Activated T-cell treated with anti-CD3 and anti-CD28 coated beads, Interleukin-2, amount 50 U/mL, for 1 hour (primary cell): ENCODE data around the gene MSANTD3.
"Not testable (repeated sequence)": the region's sequence is repeated elsewhere in the genome, so short reads cannot be mapped to it uniquely, and the experiment has no call there.

Experiments
- DNase-seq: peaks from one replicate; pipeline ENCODE4 v3.0.0-alpha.2; 2020

Gene MSANTD3, protein sequence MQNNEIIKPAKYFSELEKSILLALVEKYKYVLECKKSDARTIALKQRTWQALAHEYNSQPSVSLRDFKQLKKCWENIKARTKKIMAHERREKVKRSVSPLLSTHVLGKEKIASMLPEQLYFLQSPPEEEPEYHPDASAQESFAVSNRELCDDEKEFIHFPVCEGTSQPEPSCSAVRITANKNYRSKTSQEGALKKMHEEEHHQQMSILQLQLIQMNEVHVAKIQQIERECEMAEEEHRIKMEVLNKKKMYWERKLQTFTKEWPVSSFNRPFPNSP

DNA sequence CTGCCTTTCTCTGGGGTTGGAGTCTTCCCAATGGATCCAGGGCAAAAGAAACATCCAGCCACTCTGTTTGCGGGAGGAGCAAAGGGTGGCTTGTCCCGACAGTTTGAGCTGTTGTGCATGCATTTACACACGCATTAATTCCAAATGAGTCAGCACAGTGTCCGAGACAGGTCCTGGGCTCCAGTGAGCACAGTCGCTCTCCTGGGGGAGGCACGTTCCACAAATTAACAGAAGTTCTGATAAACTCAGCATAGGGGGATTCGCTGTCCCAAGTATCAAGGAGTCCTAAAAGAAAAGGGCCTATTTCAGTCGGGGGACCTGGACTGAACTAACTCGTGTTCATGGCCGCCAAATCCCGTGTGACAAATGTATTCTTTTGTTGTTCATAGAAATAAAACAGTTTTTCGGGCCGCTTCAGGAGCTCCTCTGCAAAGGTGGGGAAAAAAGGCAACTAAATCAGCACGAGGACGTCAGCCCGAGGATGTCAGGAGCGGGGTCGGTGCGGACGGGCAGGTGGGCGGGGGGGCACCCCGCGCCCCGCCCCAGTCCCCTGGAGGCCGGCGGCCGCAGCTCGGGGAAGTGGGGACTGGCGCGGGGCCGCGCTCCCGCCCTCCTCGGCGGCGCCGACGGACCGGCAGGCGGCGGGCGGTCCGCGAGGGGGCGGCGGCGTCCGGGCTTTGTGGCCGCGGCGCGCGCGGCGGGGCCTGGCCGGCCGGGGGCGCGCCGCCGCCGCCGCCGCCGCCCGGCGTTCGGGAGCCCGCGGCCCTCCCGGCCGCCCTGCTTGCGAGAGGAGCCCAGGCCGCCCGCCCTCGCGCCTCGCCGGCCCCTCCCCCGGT lies at the start of gene MSANTD3:
MSANTD3 (plus strand) TSS at position 614 of the 836 bp plus-strand sequence. CDS start 14,796 bp downstream, outside the sequence.
- peak; percentile 69 for DNase-seq

DNA sequence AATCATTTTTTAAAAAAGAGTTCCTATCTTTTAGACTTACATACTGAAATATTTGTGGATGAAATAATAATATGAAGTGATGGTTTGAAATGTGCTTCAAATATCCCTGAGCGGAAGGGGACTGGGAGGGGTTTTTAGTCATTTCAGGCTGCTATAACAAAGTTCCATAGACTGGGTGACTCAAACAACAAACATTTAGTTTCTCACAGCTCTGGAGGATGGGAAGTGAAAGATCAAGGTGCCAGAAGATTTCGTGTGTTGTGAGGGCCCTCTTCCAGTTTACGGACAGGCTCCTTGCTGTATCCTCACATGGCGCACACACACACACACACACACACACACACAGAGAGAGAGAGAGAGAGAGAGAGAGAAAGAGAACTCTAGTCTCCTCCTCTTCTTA lies 47.1 kb upstream of the MSANTD3 start:
- no peak for DNase-seq

DNA sequence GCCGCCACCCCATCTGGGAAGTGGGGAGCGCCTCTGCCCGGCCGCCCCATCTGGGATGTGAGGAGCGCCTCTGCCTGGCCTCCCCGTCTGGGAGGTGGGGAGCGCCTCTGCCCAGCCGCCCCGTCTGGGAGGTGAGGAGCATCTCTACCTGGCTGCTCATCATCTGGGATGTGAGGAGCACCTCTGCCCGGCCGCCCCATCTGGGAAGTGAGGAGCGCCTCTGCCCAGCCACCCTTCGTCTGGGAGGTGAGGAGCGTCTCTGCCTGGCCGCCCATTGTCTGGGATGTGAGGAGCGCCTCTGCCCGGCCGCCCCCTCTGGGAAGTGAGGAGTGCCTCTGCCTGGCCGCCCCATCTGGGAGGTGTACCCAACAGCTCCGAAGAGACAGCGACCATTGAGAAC lies 34.0 kb upstream of the MSANTD3 start:
- DNase-seq: not testable (repeated sequence)

DNA sequence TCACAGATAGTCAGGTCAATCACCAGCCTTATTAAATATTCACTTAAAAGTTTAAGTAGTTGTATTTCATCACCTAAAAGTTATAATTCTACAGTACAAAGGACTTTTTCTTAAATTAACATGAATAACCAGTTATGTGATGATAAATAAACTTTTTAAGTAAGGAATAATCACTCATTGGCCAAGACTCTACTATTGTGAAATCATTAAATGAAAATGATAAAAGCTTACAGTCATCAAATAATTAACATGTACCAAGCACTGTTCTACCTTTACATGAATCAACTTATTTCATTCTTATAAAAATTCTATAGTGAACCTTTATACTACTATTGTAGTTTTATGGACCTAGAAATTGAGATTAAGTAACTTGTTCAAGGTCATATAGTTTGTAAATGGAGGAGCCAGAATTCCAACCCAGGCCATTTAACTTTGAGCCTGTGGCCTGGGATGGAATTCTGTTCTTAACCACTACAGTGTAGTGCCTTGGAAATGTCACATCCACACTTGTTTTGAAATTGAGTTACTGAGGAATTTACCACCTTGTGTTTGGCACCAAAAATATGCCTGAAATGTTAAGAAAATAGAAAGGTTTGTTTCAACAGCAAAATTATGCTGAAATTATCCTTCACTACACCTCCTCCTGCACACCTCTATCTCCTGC lies 32.8 kb upstream of the MSANTD3 start:
- DNase-seq: no peak

DNA sequence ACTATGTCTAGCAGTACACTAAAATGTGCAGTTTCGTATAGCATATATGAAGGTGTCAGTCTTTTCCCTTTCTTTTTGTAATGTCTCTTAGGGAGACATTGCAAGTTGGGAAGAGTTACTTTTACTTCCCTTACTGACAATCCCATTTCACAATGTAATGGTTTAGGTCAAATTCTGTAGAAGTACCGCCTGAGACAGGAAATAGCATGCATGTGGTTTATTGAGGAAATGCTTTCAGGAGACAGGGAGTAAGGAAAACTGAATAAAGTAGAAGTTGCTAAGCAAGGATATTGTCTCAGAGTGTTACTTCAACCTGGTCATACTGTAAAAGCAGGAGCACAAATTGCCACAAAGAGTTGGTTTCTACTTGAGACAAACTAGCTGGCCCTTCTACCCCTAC lies 32.1 kb upstream of the MSANTD3 start:
- DNase-seq: no peak

DNA sequence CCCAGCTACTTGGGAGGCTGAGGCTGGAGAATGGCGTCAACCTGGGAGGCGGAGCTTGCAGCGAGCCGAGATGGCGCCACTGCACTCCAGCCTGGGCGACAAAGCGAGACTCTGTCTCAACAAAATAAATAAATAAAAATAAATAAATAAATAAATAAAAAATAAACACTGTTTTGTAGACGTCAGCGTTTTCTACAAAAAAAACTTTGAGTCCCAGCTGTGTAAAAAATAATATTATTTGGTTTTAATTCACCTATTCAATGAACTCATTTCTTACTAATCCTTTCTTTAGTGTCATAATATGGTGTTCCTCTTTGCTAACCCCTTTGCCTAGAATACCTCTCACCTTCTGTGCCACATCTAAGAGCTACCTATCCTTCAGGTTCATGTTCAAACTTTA lies 30.2 kb upstream of the MSANTD3 start:
- DNase-seq: no peak

DNA sequence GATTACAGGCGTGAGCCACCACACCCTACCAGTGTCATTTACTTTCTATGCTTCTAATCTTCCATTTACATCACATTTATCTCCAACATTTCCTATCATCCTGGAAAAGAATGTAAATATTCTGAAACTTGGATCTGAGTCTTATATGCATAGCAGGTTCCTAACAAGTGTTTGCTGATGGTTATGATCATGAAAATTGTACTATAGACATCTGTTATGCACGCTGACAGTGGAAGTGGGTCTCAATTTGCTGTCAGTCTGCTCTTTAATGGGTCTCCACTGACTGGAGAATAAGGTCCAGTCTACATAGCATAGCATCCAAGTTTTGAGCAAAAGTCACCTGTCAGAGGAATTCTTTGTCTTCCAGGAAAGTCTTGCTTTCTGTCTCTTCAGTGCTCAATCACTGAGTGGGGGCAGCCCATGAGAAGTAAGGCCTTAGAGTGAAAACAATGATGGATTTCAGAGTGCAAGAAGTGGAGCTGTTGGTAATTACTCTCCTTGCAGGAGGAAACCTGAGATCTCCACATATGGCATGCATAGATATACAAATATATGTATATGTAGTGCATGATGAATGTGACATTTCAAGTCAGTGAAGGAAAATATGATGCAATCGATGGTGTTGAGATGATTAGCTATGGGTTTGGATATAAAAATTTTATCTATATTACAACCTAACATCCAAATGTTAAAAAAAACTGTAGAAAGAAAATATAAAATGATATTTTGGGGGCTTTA lies 29.2 kb upstream of the MSANTD3 start:
- DNase-seq: no peak

DNA sequence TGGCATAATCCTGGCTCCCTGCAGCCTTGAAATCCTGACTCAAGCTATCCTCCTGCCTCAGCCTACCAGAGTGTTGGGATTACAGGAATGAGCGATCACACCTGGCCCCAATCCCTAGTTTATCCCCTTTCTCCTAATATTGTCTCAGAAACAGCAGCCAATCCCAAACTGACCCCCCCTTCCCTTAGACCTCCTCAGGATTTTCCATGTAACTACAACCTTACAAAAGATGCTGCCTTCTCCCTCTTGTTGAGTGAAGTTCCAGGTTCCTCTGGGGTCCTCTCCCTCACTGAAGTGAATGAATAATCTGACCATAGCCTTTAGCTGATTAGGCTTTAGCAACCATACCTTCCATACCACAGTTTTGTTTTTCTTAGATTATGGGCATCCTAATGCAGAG lies 25.9 kb upstream of the MSANTD3 start:
- DNase-seq: no peak

DNA sequence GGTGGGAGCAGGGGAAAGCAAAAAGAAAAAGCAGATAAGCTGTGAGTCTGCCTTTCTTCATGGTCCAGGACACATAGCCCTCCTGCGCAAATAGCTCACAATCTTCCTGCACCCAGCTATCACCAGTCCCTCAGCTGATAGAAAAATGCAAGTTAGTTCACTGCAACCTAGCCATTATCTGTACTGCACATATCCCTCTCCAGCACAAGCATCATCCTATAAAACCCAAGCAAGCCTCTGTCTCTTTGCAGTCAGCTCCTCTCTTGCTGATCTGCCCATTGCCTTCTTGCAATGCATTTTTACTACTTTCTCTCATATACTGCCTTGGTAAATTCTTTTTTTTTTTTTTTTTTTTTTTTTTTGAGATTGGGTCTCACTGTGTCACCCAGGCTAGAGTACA lies 20.0 kb upstream of the MSANTD3 start:
- DNase-seq: no peak

DNA sequence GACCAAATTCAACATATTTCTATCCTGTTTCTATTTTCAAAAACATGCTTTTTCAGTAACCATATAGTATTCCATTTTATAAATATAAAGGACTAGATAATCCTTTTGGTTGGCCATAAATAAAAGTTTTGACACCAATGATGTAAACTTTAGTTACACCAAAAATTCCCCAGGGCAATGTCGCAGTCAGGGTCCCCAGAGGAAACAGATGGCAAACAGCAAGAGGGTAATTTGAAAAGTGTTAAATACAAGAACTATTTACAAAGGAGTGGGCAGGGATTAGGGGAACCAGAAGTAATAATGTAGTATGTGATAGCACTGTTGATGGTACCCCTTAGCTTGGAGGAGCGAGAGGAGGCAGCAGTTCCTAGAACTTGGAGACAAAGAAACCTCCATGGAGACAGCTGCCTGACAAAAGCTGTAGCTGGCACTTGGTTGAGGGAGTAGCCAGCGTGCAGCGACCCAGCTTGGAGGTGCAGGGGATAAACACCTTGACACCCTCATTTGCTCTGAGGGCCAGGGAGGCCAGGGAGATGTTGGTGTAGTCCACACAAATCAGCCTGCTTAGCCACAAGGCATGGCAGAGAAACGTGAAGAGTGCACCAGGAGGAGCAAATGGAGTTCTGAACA lies 18.3 kb upstream of the MSANTD3 start:
- no peak for DNase-seq

DNA sequence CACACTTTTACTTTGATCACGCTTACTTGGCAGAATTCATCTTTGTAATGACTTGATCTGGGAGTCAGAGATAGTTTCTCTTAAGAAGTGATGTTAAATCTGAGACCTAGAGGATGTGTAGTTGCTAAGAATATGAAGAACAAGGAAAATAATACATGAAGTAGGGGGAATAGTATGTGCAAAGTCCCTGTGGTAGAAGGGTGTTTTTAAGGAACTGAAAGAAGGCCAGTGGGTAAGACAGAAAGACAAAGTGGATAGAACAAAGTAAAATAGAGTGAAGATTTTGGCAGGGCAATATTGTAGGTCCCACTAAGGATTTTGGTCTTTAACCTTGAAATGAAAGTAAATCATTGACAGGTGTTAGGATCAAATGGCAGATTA lies 17.8 kb upstream of the MSANTD3 start:
- no peak for DNase-seq

DNA sequence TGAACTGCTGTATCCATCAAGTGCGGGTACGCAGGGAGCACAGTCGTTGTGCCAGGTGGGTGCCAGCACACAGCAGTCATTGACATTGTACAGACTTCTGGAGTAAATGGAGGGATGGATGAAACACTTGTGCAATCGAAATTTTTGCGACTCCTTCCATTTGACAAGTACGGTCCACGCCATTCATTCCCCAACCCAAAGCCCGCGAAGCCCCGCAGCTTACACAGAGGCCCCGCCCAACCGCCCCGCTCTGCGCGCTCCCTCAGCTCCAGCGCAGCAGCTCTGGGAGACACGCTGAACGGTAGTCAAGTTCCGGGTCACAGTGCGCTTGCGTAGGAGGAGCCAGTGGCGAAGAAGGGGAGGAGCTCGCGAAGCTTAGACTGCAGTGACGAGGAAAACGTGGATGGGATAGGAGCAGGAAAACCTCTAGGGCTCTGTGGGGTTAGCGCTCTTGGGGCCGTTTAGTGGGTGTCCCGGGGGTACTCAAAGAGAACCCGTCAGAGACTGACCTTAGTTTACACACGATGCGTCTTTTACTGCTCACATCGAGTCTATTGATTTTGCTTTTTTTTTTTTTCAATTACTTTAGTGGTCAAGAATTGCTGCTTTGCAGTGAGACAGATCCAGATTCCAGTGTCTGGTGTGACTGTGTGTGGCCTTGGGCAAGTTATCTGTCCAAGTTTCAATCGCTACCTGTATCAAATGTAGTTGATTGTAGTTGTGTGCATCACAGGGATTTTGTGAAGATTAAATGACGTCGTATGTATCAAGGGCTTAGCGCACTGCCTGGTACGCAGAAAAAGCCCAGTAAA lies 15.3 kb upstream of the MSANTD3 start:
- peak; percentile 81 for DNase-seq

DNA sequence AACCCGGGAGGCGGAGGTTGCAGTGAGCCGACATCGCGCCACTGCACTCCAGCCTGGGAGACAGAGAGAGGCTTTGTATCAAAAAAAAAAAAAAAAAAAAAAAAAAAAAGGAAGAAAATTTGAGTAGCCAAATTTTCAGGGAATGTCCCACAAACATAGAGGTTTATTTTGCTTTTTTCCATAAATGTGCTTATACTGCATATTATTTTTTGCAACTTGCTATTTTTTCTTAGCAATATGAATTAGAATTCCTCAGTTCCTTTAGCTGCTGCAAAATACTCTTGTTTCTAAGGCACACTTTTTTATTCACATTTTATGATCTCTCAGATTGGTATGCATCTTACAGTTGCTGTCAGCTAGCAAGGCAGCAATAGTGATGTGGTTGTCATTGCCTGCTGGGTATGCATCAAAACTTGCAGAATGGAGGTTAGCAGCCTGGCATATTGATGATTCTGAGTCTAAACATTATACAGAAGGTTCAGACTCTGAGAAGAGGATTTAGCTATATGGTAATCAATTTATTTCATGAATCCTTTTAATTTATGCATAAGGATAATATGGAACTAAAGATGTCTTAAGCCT lies 13.0 kb upstream of the MSANTD3 start:
- DNase-seq: no peak

DNA sequence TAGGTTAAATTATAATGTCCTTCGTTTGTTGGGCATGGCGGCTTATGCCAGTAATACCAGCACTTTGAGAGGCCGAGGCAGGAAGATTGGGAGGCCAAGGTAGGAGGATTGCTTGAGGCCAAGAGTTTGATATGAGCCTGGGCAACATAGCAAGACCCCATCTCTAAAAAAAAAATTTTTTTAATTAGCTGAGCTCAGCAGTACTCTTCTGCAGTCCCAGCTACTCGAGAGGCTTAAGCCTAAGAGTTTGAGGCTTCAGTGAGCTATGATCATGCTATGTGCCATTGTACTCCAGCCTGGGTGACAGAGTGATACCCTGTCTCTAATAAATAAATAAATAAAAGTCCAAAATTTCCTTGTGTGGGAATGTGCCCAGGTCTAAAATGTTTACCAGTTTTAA lies 9.1 kb upstream of the MSANTD3 start:
- no peak for DNase-seq

DNA sequence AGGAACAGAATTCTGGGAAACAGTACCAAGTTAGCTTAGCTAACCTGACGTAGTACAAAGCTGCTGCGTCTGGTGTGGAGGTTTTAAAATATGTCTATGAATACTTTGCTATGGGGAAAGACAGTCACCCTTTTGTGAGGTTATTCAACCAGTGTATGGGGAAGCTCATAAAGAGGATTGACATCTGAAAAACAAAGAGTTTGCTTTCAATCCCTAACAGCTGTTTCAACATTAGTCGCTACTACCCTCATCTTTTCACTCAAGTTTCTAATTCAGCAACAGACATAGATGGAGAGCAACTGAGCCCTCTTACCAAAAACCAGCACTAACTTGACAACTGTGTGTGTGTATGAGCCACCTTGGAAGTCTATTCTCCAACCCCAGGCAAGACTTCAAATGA lies 7.8 kb upstream of the MSANTD3 start:
- no peak for DNase-seq

DNA sequence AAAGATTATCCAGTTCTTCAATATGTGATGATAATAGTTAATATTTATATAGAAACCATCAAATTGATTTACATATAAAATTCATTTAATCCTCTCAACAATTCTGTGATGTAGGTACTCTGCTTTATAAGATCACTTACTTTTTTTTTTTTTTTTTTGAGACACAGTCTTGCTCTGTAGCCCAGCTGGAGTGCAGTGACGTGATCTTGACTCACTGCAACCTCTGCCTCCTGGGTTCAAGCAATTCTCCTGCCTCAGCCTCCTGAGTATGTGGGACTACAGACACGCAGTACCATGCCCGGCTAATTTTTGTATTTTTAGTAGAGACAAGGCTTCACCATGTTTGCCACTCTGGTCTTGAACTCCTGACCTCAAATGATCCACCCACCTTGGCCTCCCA lies 5.8 kb upstream of the MSANTD3 start:
- not testable (repeated sequence) for DNase-seq

DNA sequence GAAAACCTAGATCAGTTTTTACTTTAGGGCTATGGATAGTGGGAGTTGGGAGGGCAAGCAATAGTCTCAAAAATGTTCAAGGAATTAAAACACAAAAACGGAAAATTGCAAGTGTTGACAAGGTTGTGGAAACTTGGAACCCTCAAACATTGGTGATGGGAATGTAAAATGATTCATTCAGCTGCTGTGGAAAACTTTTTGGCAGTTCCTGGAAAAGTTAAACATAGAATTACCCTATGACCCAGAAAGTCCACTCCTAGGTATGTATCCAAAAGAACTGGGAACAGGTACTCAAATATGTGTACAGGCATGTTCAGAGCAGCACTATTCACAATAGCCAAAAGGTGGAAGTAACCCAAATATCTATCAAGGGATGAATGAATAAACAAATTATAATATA lies 1.2 kb upstream of the MSANTD3 start:
- no peak for DNase-seq

DNA sequence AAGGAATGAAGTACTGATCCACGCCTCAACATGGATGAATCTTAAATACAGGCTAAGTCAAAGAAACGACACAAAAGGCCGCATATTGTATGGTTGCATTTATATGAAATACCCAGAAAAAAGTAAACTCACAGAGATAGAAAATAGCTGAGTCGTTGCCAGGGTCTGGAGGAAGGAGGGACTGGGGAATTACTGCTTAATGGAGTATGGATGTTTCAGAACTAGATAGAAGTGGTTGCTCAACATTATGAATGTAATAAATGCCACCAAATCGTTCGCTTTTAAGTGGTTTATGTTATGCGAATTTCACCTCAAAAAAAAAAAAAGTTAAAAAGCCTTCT lies 784 bp upstream of the MSANTD3 start:
- DNase-seq: no peak

DNA sequence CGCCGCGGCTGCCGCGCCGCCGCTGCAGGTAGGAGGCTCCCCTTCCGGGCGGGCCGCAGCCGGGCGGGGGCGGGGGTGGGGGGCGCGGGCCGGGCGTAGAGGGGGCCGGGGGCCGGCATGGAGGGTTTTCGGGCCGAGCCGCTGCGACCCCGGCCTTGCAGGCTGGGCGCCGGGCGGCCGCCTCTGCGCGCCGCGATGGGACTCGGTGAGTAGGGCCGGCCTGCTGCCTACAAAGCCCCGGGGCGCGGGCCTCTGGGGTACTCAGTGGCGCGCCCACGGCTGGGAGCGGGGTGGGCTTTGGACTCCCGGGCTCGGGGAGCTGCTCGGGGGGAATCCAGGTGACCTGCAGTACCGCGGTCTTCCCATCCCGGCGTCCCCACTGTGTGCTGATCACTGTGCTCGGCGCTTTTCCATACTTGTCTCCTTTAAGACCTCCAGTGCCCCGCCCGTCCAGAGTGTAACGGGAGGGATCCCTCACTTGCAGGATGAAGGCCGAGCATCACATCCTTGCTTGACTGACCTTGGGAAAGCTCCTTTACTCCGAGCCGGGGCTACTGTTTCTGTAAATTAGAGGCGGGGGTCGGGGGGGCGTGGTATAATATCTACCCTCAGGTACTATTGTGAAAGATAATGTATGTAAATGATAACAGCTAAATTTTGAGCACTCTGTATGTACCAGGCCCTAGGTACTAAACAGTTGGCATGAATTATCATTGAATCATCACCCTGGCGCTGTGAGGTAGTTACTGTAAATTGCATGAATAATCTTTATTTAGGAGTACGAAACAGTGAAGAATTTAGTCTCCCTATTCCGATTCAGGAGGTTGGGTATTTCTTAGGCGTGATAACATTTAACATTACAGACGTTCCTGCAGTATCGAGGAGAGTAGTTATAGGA lies 672 bp downstream of the MSANTD3 start:
- no peak for DNase-seq

DNA sequence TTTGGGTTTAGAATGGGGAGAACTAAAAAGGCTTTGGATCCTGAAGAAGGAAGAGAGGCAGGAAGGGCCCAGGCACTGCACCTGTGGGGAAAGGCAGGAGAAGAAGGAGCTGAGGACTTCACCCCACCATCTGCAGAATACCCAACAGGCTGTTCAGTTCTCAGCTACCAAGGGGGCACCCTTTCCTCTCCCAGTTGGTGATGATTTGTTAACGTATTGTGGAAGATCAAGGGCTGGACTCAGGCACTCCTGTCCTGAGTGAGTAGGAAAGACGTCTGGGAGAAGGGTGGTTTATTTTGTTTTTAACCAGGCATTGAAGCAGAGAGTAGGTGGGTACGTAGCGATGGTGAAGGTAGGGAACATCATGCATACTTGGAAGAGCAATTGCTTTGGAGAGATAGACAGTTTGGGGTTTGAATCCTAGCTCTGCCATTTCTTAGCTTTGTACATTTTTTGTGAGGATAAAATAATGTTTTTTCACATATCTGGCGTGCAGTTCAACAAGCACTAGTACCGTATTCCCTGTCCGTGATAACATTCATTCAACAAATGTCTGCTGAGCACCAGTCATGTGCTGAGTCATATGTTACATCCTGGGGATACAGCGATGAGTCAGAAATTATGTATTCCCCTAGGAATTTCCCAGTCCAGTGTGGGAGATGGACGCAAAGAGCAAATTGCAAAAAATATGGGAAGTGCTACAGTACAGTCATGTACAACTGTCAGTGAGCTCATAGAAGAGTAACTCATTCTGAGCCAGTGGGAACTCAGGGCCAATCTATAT lies 2.1 kb downstream of the MSANTD3 start:
- no peak for DNase-seq
